ENCODE measurements around the gene WASF3. TPM values are rescaled to one million over a fixed set of nuclear protein-coding genes. Genes with fewer than 3 reads are reported as not detected.
A peak's percentile ranks its signal among the peaks of the same experiment; 100 is the strongest.
"Not testable (repeated sequence)": the region's sequence is repeated elsewhere in the genome, so short reads cannot be mapped to it uniquely, and the experiment has no call there.

The WASF3 gene
- total RNA-seq, 1 experiment from 2014 or later: 3.4 TPM

DNA sequence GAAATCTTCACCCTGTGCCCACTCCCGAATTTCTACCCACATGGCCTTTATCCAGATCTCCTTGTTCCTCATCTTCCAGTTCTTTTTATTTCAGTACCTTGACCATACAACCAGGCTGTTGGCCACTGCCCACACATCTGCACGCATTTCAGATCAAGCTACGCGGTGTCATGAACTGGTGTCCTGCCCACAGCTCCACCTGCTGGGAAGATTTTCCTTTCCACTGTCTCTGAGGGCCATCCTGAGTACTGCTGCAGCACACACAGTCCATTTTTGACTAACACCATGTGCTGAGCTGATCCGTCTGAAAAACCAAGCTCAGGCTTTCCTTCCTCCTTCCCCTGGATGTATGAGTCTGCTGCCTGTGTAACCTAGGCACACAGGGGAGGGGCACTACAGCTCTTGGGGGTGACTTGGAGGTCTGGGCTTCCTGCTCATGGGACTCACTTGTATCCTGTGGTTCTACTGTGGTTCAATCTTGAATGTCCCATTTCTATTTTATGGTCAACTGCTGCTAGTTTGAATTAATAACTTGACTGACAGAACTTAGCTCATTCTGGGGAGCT is 71.9 kb downstream of the WASF3 start:
- Histone ChIP-seq H3K9me2 (ENCODE audit: insufficient read depth) (no peaks in the 10 kb centered on the region), H3K79me2 (ENCODE audit: insufficient read depth, low read length) (no peaks in the 10 kb centered on the region), H3K4me2 (ENCODE audit: low read length) (no peak overlapping the region), H3K4me3 (replicated peaks in 1 of 2; ENCODE audit: low read depth in 1 of 2, low read length in 2 of 2) (no peak overlapping the region), H3K9ac (ENCODE audit: low read length) (no peak overlapping the region), H3K27me3 (ENCODE audit: insufficient read depth, low read length) (no peaks in the 10 kb centered on the region), H3K4me1 (ENCODE audit: control insufficient read depth in 1 of 2, insufficient read depth in 2 of 2, low read length in 2 of 2) (no peaks in the 10 kb centered on the region), H3K9me3 (ENCODE audit: control insufficient read depth in 1 of 2, insufficient read depth in 1 of 2, low read depth in 1 of 2, low read length in 2 of 2) (peaks cover 4 to 6% of the 10 kb centered on the region in 2 experiments; a peak in 1 of 4 replicates), H3K36me3 (ENCODE audit: control insufficient read depth in 1 of 2, insufficient read depth in 2 of 2, low read length in 2 of 2) (no peaks in the 10 kb centered on the region), H2AFZ (ENCODE audit: low read depth, low read length, poor library complexity, severe bottlenecking) (no peak overlapping the region), H3K27ac (ENCODE audit: low read depth, low read length) (no peak overlapping the region), H4K20me1 (ENCODE audit: insufficient read depth) (no peaks in the 10 kb centered on the region)
- DNase-seq (ENCODE audit: low read depth, low spot score) (no peak), ATAC-seq (peak; percentile 85)
- TF ChIP-seq, protein P1, sequence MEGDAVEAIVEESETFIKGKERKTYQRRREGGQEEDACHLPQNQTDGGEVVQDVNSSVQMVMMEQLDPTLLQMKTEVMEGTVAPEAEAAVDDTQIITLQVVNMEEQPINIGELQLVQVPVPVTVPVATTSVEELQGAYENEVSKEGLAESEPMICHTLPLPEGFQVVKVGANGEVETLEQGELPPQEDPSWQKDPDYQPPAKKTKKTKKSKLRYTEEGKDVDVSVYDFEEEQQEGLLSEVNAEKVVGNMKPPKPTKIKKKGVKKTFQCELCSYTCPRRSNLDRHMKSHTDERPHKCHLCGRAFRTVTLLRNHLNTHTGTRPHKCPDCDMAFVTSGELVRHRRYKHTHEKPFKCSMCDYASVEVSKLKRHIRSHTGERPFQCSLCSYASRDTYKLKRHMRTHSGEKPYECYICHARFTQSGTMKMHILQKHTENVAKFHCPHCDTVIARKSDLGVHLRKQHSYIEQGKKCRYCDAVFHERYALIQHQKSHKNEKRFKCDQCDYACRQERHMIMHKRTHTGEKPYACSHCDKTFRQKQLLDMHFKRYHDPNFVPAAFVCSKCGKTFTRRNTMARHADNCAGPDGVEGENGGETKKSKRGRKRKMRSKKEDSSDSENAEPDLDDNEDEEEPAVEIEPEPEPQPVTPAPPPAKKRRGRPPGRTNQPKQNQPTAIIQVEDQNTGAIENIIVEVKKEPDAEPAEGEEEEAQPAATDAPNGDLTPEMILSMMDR (IDR thresholded peaks at IDR 0.05 in 2 of 3, conservative IDR thresholded peaks at IDR 0.05 in 1 of 3; ENCODE audit: borderline replicate concordance in 1 of 3, insufficient read depth in 1 of 3, low read depth in 2 of 3, low read length in 2 of 3): peak in 2 of 3 experiments; percentile 33 to 40; a peak in 3 of 6 replicates
- TF ChIP-seq FOSL1 (IDR thresholded peaks at IDR 0.05; ENCODE audit: low read depth): no peak
- ChIA-PET POLR2A (no interaction called here), CTCF (interaction anchor here (0.9 to 1.5 kb wide), 4 partner anchors 9 to 445 kb away, joined by 3 to 10 read pairs (median 3); no protein-coding TSS in a partner anchor), RAD21 (ENCODE audit: low non-redundant PET in 1 of 2, low total read pairs in 2 of 2, uncharacterized antibody in 2 of 2, unreplicated experiment in 2 of 2) (no interaction called here)
- intact Hi-C loops (cut with micrococcal nuclease): no loop called here
- no TSS peak for BruUV-seq (replicated peaks)

DNA sequence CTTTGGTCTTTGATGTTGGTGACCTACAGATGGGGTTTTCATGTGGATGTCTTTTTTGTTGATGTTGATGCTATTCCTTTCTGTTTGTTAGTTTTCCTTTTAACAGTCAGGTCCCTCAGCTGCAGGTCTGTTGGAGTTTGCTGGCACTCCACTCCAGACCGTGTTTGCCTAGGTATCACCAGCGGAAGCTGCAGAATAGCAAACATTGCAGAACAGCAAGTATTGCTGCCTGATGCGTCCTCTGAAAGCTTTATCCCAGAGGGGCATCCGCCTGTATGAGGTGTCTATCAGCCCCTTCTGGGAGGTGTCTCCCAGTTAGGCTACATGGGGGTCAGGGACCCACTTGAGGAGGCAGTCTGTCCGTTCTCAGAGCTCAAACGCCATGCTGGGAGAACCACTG is 78.2 kb downstream of the WASF3 start:
- H3K4me3 ChIP-seq (replicated peaks in 1 of 2; ENCODE audit: low read depth in 1 of 2, low read length in 2 of 2); H3K4me1 ChIP-seq (ENCODE audit: control insufficient read depth in 1 of 2, insufficient read depth in 2 of 2, low read length in 2 of 2); BruUV-seq (replicated peaks); DNase-seq (ENCODE audit: low read depth, low spot score); H3K9me3 ChIP-seq (ENCODE audit: control insufficient read depth in 1 of 2, insufficient read depth in 1 of 2, low read depth in 1 of 2, low read length in 2 of 2); H3K9me2 ChIP-seq (ENCODE audit: insufficient read depth); H3K9ac ChIP-seq (ENCODE audit: low read length); H2AFZ ChIP-seq (ENCODE audit: low read depth, low read length, poor library complexity, severe bottlenecking); H3K27me3 ChIP-seq (ENCODE audit: insufficient read depth, low read length); intact Hi-C loops (cut with micrococcal nuclease); CTCF ChIA-PET; RAD21 ChIA-PET (ENCODE audit: low non-redundant PET in 1 of 2, low total read pairs in 2 of 2, uncharacterized antibody in 2 of 2, unreplicated experiment in 2 of 2); H4K20me1 ChIP-seq (ENCODE audit: insufficient read depth); POLR2A ChIA-PET; H3K27ac ChIP-seq (ENCODE audit: low read depth, low read length); H3K36me3 ChIP-seq (ENCODE audit: control insufficient read depth in 1 of 2, insufficient read depth in 2 of 2, low read length in 2 of 2); H3K79me2 ChIP-seq (ENCODE audit: insufficient read depth, low read length); H3K4me2 ChIP-seq (ENCODE audit: low read length); ATAC-seq: not testable (repeated sequence)

DNA sequence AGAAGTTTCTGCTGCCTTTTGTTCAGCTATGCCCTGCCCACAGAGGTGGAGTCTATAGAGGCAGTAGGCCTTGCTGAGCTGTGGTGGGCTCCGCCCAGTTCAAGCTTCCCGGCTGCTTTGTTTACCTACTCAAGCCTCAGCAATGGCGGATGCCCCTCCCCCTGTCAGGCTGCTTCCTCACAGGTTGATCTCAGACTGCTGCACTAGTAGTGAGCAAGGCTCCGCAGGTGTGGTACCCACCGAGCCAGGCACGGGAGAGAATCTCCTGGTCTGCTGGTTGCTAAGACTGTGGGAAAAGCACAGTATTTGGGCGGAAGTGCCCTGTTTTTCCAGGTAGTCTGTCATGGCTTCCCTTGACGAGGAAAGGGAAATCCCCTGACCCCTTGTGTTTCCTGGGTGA is 78.6 kb downstream of the WASF3 start:
- H3K4me2 ChIP-seq (ENCODE audit: low read length); RAD21 ChIA-PET (ENCODE audit: low non-redundant PET in 1 of 2, low total read pairs in 2 of 2, uncharacterized antibody in 2 of 2, unreplicated experiment in 2 of 2); H3K9me3 ChIP-seq (ENCODE audit: control insufficient read depth in 1 of 2, insufficient read depth in 1 of 2, low read depth in 1 of 2, low read length in 2 of 2); ATAC-seq; H3K4me3 ChIP-seq (replicated peaks in 1 of 2; ENCODE audit: low read depth in 1 of 2, low read length in 2 of 2); H3K9me2 ChIP-seq (ENCODE audit: insufficient read depth); H3K27me3 ChIP-seq (ENCODE audit: insufficient read depth, low read length); H2AFZ ChIP-seq (ENCODE audit: low read depth, low read length, poor library complexity, severe bottlenecking); H3K9ac ChIP-seq (ENCODE audit: low read length); H3K79me2 ChIP-seq (ENCODE audit: insufficient read depth, low read length); DNase-seq (ENCODE audit: low read depth, low spot score); CTCF ChIA-PET; POLR2A ChIA-PET; H3K36me3 ChIP-seq (ENCODE audit: control insufficient read depth in 1 of 2, insufficient read depth in 2 of 2, low read length in 2 of 2); intact Hi-C loops (cut with micrococcal nuclease); H3K4me1 ChIP-seq (ENCODE audit: control insufficient read depth in 1 of 2, insufficient read depth in 2 of 2, low read length in 2 of 2); BruUV-seq (replicated peaks); H4K20me1 ChIP-seq (ENCODE audit: insufficient read depth); H3K27ac ChIP-seq (ENCODE audit: low read depth, low read length): not testable (repeated sequence)
